Measurements from ENCODE around the gene ACTN2.

DNA sequence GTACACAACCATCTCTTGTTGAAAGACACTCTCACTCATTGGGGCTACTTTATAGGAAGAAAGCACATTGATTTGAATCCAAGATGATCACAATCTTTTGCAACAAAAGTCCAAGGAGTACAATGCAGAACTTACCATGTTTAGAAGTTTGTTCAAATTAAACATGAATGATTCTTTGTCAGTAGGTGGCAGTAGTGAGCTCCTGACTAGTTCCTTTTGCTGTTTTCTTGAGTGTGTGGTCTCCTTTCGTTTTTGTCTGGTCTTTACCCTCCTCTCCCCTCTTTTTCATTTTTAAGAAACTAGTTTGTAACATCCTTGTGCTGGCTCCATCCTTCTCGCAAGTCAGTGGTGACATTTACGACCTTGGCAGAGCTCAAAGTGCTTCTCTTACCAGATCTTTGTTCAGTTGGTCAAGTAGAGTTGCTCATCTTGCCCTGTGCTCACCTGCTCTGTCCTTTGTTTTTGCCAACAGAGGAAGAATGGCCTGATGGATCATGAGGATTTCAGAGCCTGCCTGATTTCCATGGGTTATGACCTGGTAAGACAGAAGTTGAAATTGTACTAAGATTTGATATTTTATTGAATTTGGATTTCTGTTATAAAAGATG lies 73.1 kb downstream of the ACTN2 start:
- TF ChIP-seq CTCF (IDR thresholded peaks at IDR 0.05; ENCODE audit: low read depth, low read length, poor library complexity, severe bottlenecking) (peak; percentile 73), EZH2phosphoT487 (IDR thresholded peaks at IDR 0.05; ENCODE audit: borderline replicate concordance, low read length) (no peak)
